SK-MEL-5 (cell line): Measurements from ENCODE around the gene DOK7. TPM values are rescaled to one million over a fixed set of nuclear protein-coding genes. Genes with fewer than 3 reads are reported as not detected.

Experiments used
- DNase-seq: peaks from one replicate; pipeline ENCODE4 v3.0.0-alpha.2; 2016; ENCODE audit warnings: low read depth, low spot score
- in situ Hi-C: cut with HindIII; loops from 2 replicates; pipeline ENCODE4 v1.10.0; 2016; ENCODE audit warnings: low sequenced_read_pairs, high pct_unique_total_duplicates, low pct_unique_long_range_greater_than_20kb
- total RNA-seq: library from RNA; depleted of rRNA; stranded (reverse); fragments of >200 nt; shearing (Covaris generic); gene quantifications from 2 replicates; pipeline ENCODE4 v1.2.3, GENCODE V29; 2014

Gene DOK7
- total RNA-seq, 1 experiment from 2014 or later: not detected

- in situ Hi-C loops: no loop called here
- DNase-seq: no peak
These were observed 14.8 kb downstream of the DOK7 start for GRCh38 chr4:3477750-3478430.

GRCh38 chr4:3478446-3479357 lies 15.6 kb downstream of the DOK7 start:
- no peak for DNase-seq
- in situ Hi-C loops: no loop called here

- in situ Hi-C loops: no loop called here
These were observed 16.4 kb downstream of the DOK7 start for GRCh38 chr4:3479358-3480101.

GRCh38 chr4:3480528-3481112 lies 17.5 kb downstream of the DOK7 start:
- in situ Hi-C loops: no loop called here
- peak; percentile 74 for DNase-seq

More at GRCh38 chr4:3479358-3480101, 16.4 kb downstream of the DOK7 start:
- DNase-seq: no peak

- no peak for DNase-seq
- in situ Hi-C loops: no loop called here
These were observed 18.0 kb downstream of the DOK7 start for GRCh38 chr4:3481113-3481531.

GRCh38 chr4:3481783-3482393 lies 18.8 kb downstream of the DOK7 start:
- no peak for DNase-seq
- in situ Hi-C loops: no loop called here

- in situ Hi-C loops: no loop called here
- DNase-seq: no peak
These were observed 19.6 kb downstream of the DOK7 start for GRCh38 chr4:3482707-3483106.

GRCh38 chr4:3483471-3483921 lies 20.4 kb downstream of the DOK7 start:
- in situ Hi-C loops: no loop called here
- no peak for DNase-seq

- no peak for DNase-seq
- in situ Hi-C loops: no loop called here
These were observed 21.2 kb downstream of the DOK7 start for GRCh38 chr4:3484057-3484973.

- DNase-seq: no peak
- in situ Hi-C loops: no loop called here
These were observed 22.1 kb downstream of the DOK7 start for GRCh38 chr4:3485011-3485791.

GRCh38 chr4:3485886-3486540 lies 22.9 kb downstream of the DOK7 start:
- no peak for DNase-seq
- in situ Hi-C loops: no loop called here

GRCh38 chr4:3486541-3487540 lies 23.7 kb downstream of the DOK7 start:
- no peak for DNase-seq
- in situ Hi-C loops: no loop called here

- no peak for DNase-seq
- in situ Hi-C loops: no loop called here
These were observed 24.8 kb downstream of the DOK7 start for GRCh38 chr4:3487861-3488260.

- in situ Hi-C loops: no loop called here
- DNase-seq: no peak
These were observed 25.7 kb downstream of the DOK7 start for GRCh38 chr4:3488820-3489219.
